CD4-positive, alpha-beta T cell (primary cell): ENCODE measurements around the gene SMIM5. TPM values are rescaled to one million over a fixed set of nuclear protein-coding genes. Genes with fewer than 3 reads are reported as not detected.
"Not testable (repeated sequence)": the region's sequence is repeated elsewhere in the genome, so short reads cannot be mapped to it uniquely, and the experiment has no call there.

ENCODE experiments used
- ATAC-seq: fragments of 200-7000 bp; cut with Tn5 transposase; one replicate; pipeline ENCODE4 v1.10.0; 2022; ENCODE audit warnings: mild to moderate bottlenecking; ENCODE audit not compliant: poor library complexity
- CTCF ChIA-PET: fragments of 350-600 bp; sonication (Branson Sonifier 250); formaldehyde crosslinking; loops from one replicate; lab custom pipeline; 2021; ENCODE audit warnings: antibody characterized with exemption, inconsistent platforms; lab: Charles Lee
- POLR2A ChIA-PET: fragments of 350-600 bp; sonication (Branson Sonifier 250); formaldehyde crosslinking; loops from one replicate; lab custom pipeline; 2021; ENCODE audit warnings: antibody characterized with exemption, inconsistent platforms; lab: Charles Lee
- DNase-seq, 14 experiments: peaks; one replicate each; pipeline ENCODE4 v3.0.0-alpha.2; 2013 to 2020; ENCODE audit warnings: mixed read lengths in 2 of 14
- H3K27ac ChIP-seq, 2 donors: one replicate each; pipeline versions ENCODE4 v1.5.1 to v1.7.0; 2013; ENCODE audit warnings: low read length in 2 of 2, low read depth in 1 of 2, mild to moderate bottlenecking in 1 of 2
- H3K27me3 ChIP-seq, 2 experiments: 1 replicate in 1 of 2; 2 replicates in 1 of 2; pipeline versions ENCODE4 v1.6.1 to v1.7.0; 2013; ENCODE audit warnings: low read length in 2 of 2, control low read depth in 1 of 2, mild to moderate bottlenecking in 1 of 2, moderate library complexity in 1 of 2; ENCODE audit not compliant: insufficient read depth in 2 of 2, control insufficient read depth in 1 of 2
- H3K36me3 ChIP-seq: one replicate; pipeline ENCODE4 v1.6.1; 2013; ENCODE audit warnings: low read length, control low read depth; ENCODE audit not compliant: insufficient read depth
- H3K4me1 ChIP-seq: one replicate; pipeline ENCODE4 v1.6.1; 2013; ENCODE audit warnings: low read length, control low read depth; ENCODE audit not compliant: insufficient read depth
- H3K4me3 ChIP-seq: one replicate; pipeline ENCODE4 v1.5.1; 2013; ENCODE audit warnings: mild to moderate bottlenecking, low read length, moderate library complexity
- H3K9me3 ChIP-seq, 2 experiments: 1 replicate in 1 of 2; 2 replicates in 1 of 2; pipeline versions ENCODE4 v1.6.1 to v1.7.0; 2013; ENCODE audit warnings: low read length in 2 of 2, mild to moderate bottlenecking in 2 of 2, control low read depth in 1 of 2, moderate library complexity in 1 of 2; ENCODE audit not compliant: control insufficient read depth in 1 of 2, insufficient read depth in 1 of 2
- H3K27ac Mint-ChIP-seq: one replicate; pipeline ENCODE4 v1.8.0; 2020; ENCODE audit warnings: mixed read lengths
- H3K27me3 Mint-ChIP-seq: one replicate; pipeline ENCODE4 v1.8.0; 2021; ENCODE audit warnings: mixed read lengths
- H3K36me3 Mint-ChIP-seq: one replicate; pipeline ENCODE4 v1.8.0; 2021; ENCODE audit warnings: low read depth, mixed read lengths
- H3K4me1 Mint-ChIP-seq: one replicate; pipeline ENCODE4 v1.8.0; 2021; ENCODE audit warnings: low read depth, mixed read lengths
- H3K4me3 Mint-ChIP-seq: one replicate; pipeline ENCODE4 v1.8.0; 2020; ENCODE audit warnings: mild to moderate bottlenecking, mixed read lengths
- H3K9me3 Mint-ChIP-seq: one replicate; pipeline ENCODE4 v1.8.0; 2020; ENCODE audit warnings: mixed read lengths
- intact Hi-C, 2 experiments: fragments of 100-400 bp; cut with DNase I in 1 of 2; cut with micrococcal nuclease in 1 of 2; formaldehyde crosslinking; loops; one replicate each; pipeline versions ENCODE4 v1.15.1 to v1.9.0; 2023 to 2025; cut with DNase I, micrococcal nuclease
- total RNA-seq, 174 experiments: library from RNA in 2 of 174; stranded (reverse) in 2 of 174; gene quantifications; one replicate each; pipeline ENCODE4 v1.2.3 and lab custom pipeline; 2021 to 2026
- TF ChIP-seq, protein P1 (sequence below): fragments of 200-600 bp; IDR thresholded peaks from one replicate; pipeline ENCODE4 v1.8.0; 2022; ENCODE audit warnings: antibody characterized with exemption, mild to moderate bottlenecking

The SMIM5 gene
- total RNA-seq, 2 experiments from 2014 or later = 0.75 to 1.3 TPM

DNA sequence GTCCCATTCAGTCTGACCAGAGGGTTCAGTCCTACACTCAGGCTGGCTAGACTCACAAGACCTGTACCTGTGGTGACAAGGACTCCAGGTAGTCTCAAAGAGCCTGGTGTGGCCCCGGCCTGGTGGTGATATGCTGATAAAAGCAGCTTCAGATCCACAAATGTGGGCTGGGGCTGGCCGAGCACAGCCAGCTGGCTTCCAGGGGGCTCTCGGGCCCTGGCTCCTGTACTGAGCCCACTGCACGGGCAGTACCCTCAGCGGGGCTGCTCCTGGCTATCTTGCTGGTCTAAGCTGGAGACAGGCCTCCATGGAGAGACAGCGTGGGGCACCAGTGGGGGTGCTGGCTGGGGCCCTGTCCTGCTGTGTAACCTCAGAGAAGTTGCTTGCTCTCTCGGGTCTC is 4.3 kb downstream of the SMIM5 start:
- Mint-ChIP-seq H3K4me1 (peaks cover 13% of the 10 kb centered on the region), H3K4me3 (no peak overlapping the region), H3K9me3 (no peaks in the 10 kb centered on the region), H3K27me3 (no peaks in the 10 kb centered on the region), H3K27ac (no peak overlapping the region), H3K36me3 (no peaks in the 10 kb centered on the region)
- peaks cover 15% of the 10 kb centered on the region for H3K4me1 ChIP-seq
- intact Hi-C loops = no loop called here
- H3K4me3 ChIP-seq = no peak overlapping the region
- no peaks in the 10 kb centered on the region for H3K27me3 ChIP-seq
- ChIA-PET CTCF (interaction anchor here (1.3 kb wide), 2 partner anchors 110 to 116 kb away, joined by 3 read pairs; no protein-coding TSS in a partner anchor), POLR2A (no interaction called here)
- TF ChIP-seq, protein P1, sequence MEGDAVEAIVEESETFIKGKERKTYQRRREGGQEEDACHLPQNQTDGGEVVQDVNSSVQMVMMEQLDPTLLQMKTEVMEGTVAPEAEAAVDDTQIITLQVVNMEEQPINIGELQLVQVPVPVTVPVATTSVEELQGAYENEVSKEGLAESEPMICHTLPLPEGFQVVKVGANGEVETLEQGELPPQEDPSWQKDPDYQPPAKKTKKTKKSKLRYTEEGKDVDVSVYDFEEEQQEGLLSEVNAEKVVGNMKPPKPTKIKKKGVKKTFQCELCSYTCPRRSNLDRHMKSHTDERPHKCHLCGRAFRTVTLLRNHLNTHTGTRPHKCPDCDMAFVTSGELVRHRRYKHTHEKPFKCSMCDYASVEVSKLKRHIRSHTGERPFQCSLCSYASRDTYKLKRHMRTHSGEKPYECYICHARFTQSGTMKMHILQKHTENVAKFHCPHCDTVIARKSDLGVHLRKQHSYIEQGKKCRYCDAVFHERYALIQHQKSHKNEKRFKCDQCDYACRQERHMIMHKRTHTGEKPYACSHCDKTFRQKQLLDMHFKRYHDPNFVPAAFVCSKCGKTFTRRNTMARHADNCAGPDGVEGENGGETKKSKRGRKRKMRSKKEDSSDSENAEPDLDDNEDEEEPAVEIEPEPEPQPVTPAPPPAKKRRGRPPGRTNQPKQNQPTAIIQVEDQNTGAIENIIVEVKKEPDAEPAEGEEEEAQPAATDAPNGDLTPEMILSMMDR = no peak
- ATAC-seq (no peak), DNase-seq (no peak)
- H3K36me3 ChIP-seq = peaks cover 5% of the 10 kb centered on the region
- H3K9me3 ChIP-seq = no peaks in the 10 kb centered on the region
- no peak overlapping the region for H3K27ac ChIP-seq

DNA sequence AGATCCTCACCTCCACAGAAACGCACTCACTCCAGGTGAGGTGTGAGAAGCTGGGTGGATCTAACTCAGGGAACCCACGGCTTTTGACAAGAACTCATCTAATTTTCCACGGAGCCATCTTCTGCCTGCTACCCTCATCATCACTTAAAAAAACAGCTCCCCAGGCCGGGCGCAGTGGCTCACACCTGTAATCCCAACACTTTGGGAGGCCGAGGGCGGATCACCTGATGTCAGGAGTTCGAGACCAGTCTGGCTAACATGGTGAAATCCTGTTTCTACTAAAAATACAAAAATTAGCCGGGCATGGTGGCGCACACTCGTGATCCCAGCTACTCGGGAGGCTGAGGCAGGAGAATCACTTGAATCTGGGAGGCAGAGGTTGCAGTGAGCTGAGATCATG is 4.8 kb downstream of the SMIM5 start:
- POLR2A ChIA-PET, DNase-seq, H3K9me3 Mint-ChIP-seq, H3K27me3 ChIP-seq, H3K36me3 ChIP-seq, H3K27ac ChIP-seq, H3K27ac Mint-ChIP-seq, intact Hi-C loops, H3K4me3 ChIP-seq, H3K4me3 Mint-ChIP-seq, H3K27me3 Mint-ChIP-seq, H3K9me3 ChIP-seq, H3K36me3 Mint-ChIP-seq, ATAC-seq: not testable (repeated sequence)
- H3K4me1 ChIP-seq = peaks cover 10% of the 10 kb centered on the region
- CTCF ChIA-PET = interaction anchor here (1.3 kb wide), 1 partner anchor 116 kb away, joined by 3 read pairs; no protein-coding TSS in a partner anchor
- peaks cover 11% of the 10 kb centered on the region for H3K4me1 Mint-ChIP-seq

DNA sequence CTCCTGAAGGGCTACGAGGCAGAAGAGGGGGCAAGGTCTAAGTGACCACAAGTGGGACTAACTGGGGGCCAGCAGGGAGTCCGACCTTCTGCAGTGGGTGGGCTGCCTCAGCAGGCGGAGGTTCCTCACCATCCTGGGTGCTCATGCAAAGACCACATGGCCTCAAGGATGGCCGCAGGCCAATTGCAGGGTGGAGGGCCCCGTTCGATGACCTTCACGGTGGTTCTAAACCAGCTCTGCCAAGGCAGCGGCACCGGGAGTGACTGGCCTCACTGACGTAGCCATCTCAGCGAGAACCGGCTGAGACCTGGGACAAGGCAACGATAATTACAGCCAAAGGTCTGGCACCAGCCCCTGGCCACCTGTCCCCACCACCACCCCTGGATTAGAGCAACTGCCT is 5.7 kb downstream of the SMIM5 start:
- Mint-ChIP-seq H3K4me1 (peaks cover 2% of the 10 kb centered on the region), H3K4me3 (no peak overlapping the region), H3K36me3 (no peaks in the 10 kb centered on the region), H3K27ac (no peak overlapping the region), H3K9me3 (no peaks in the 10 kb centered on the region), H3K27me3 (no peaks in the 10 kb centered on the region)
- Histone ChIP-seq H3K36me3 (peaks cover 11% of the 10 kb centered on the region), H3K4me3 (no peak overlapping the region), H3K4me1 (peaks cover 2% of the 10 kb centered on the region), H3K9me3 (no peaks in the 10 kb centered on the region), H3K27me3 (no peaks in the 10 kb centered on the region), H3K27ac (no peak overlapping the region)
- intact Hi-C loops = no loop called here
- CTCF ChIA-PET = interaction anchor here (1.3 kb wide), 1 partner anchor 115 kb away, joined by 3 read pairs; no protein-coding TSS in a partner anchor
- TF ChIP-seq, protein P1 = no peak
- no peak for DNase-seq
- ATAC-seq = no peak
- POLR2A ChIA-PET = no interaction called here

DNA sequence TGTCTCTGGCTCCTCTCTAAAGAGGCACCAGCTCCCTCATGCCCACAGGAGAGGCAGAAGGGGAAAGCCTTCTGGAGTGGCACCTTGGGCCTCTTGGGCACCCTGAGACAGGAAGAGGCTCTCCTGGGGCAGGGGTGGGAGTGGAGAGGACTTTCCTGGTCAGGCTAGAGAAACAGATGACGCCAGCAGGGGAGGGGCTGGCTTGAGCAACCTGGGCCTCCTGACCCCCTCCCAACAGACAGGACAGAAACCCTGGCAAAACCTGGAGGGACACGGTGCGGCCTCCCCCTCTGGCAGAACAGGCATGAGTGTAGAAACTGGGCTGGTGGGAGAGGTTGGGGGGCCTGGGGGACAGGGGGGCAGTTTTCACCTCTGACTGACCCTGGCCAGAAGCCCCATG is 6.1 kb downstream of the SMIM5 start:
- no peaks in the 10 kb centered on the region for H3K4me1 ChIP-seq

More for the DNA sequence above, 6.1 kb downstream of the SMIM5 start:
- Mint-ChIP-seq H3K36me3 (no peaks in the 10 kb centered on the region), H3K4me1 (no peaks in the 10 kb centered on the region), H3K27ac (no peak overlapping the region), H3K27me3 (no peaks in the 10 kb centered on the region), H3K4me3 (no peak overlapping the region), H3K9me3 (no peaks in the 10 kb centered on the region)
- TF ChIP-seq, protein P1 = no peak
- Histone ChIP-seq H3K27me3 (no peaks in the 10 kb centered on the region), H3K4me3 (no peak overlapping the region), H3K27ac (no peak overlapping the region), H3K9me3 (no peaks in the 10 kb centered on the region), H3K36me3 (peaks cover 11% of the 10 kb centered on the region)
- DNase-seq (no peak), ATAC-seq (no peak)
- ChIA-PET CTCF (no interaction called here), POLR2A (no interaction called here)
- intact Hi-C loops = no loop called here
